Measurements from ENCODE around the gene PRR35.

PRR35 gene

DNA sequence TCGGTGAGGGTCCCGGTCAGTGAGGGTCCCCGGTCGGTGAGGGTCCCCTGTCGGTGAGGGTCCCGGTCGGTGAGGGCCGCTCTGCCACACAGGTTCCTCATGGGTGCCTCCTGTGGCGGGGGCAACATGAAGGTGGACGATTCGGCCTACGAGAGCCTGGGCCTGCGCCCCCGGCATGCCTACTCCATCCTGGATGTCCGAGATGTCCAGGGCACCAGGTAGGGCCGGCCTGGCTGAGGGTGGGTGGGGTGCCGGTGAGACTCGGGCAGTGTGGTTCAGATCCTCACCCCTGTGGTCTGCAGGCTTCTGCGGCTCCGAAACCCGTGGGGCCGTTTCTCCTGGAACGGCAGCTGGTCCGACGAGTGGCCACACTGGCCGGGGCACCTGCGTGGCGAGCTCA lies 9.0 kb upstream of the PRR35 start:
- Histone ChIP-seq H4K20me1 (peaks cover 26 to 92% (median 73%) of the 10 kb centered on the region in 11 experiments), H3K4me3 (no peak overlapping the region), H3K4me1 (peaks cover 22 to 52% (median 41%) of the 10 kb centered on the region in 10 experiments), H3K9me3 (replicated peaks in 1 of 11) (no peaks in the 10 kb centered on the region), H3K36me3 (peaks cover 42 to 66% (median 60%) of the 10 kb centered on the region in 11 experiments), H3K27ac (no peak overlapping the region), H3K9ac (no peak overlapping the region), H3K27me3 (no peaks in the 10 kb centered on the region), H3K4me2 (no peak overlapping the region)
- TF ChIP-seq Cebpa-rat (IDR thresholded peaks at IDR 0.05) = no peak

DNA sequence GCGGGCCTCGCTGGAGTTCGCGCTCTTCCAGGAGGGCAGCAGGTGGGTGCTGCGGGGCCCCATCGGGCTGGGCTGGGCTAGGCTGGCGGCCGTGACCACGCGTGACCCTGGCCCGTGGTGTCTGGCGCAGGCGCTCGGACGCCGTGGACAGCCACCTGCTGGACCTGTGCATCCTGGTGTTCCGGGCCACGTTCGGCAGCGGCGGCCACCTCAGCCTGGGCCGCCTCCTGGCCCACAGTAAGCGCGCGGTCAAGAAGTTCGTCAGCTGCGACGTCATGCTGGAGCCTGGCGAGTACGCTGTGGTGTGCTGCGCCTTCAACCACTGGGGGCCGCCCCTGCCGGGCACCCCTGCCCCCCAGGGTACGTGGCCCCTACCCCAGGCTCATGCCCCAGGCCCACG lies 8.0 kb upstream of the PRR35 start:
- H3K4me1 ChIP-seq = peaks cover 14 to 50% (median 38%) of the 10 kb centered on the region in 10 experiments
- peaks cover 18 to 92% (median 72%) of the 10 kb centered on the region in 11 experiments for H4K20me1 ChIP-seq
- H3K9ac ChIP-seq = no peak overlapping the region
- no peak overlapping the region for H3K4me3 ChIP-seq
- H3K4me2 ChIP-seq = no peak overlapping the region
- H3K9me3 ChIP-seq (replicated peaks in 1 of 11) = no peaks in the 10 kb centered on the region
- H3K27me3 ChIP-seq = no peaks in the 10 kb centered on the region
- H3K36me3 ChIP-seq = peaks cover 42 to 66% (median 58%) of the 10 kb centered on the region in 11 experiments
- TF ChIP-seq Cebpa-rat (IDR thresholded peaks at IDR 0.05) = no peak
- H3K27ac ChIP-seq = no peak overlapping the region

DNA sequence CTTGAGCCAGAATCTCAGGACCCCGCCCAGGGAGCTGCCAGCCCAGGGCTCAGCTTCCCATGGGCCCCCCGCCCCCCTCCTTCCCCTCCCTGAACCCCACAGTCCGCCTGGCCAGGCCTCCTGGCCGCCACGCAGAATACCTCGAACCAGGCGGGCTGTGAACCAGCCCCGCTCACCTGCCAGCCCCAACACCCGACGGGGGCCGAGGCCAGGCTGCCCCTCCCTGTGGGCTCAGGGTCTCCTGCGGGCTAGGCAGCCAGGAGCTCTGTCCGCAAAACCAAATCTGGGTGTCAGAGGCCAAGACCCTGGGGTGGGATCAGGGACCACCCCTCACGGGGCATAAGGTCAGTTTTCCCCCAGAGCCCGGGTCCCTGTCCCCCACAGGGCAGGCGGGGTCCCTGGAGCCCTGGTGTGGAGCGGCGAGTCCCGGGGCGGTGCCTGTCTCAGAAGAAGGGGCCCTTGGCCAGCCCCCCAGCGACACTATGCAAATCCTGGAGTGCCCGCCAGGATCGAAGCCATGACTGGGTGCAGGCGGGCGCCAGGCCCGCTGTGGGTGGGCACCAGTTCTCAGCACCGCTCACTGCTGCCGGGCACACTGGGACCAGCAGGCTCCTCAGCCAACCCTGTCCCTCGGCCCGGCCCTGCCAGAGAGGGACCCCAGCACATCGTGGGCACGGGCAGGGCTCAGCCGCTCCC lies 6.4 kb upstream of the PRR35 start:
- peaks cover 6 to 15% (median 8%) of the 10 kb centered on the region in 11 experiments for H3K27me3 ChIP-seq
- no peak overlapping the region for H3K9ac ChIP-seq
- peaks cover 13 to 50% (median 38%) of the 10 kb centered on the region in 10 experiments; a peak in 19 of 20 replicates for H3K4me1 ChIP-seq
- peak overlapping the region in 1 of 11 experiments; percentile 30; a peak in 1 of 22 replicates for H3K27ac ChIP-seq
- H4K20me1 ChIP-seq = peaks cover 2 to 92% (median 69%) of the 10 kb centered on the region in 11 experiments; a peak in 21 of 22 replicates
- TF ChIP-seq Cebpa-rat (IDR thresholded peaks at IDR 0.05) = no peak
- peak overlapping the region in 3 of 11 experiments; percentile 22 to 53 (median 28); a peak in 2 of 22 replicates for H3K4me2 ChIP-seq
- H3K36me3 ChIP-seq = peaks cover 30 to 52% (median 42%) of the 10 kb centered on the region in 11 experiments
- no peaks in the 10 kb centered on the region for H3K9me3 ChIP-seq (replicated peaks in 1 of 11)
- H3K4me3 ChIP-seq = no peak overlapping the region

DNA sequence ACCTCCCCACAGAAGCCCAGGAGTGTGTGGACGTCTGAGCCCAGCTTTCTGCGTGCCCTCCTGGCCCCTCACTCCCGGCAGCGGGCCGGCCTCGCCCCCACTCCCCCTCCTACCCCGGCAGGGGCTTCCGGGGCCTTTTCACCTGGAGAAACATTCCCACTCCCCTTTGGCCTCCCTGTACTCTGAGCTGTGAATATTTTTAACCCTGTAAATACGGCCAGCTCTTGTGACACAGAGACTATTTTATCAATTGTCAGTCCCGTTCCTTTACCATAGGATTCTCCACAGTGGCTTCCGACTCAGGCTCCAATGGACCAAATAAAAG lies 5.9 kb upstream of the PRR35 start:
- H3K9ac ChIP-seq = no peak overlapping the region
- peaks cover 29 to 48% (median 40%) of the 10 kb centered on the region in 11 experiments for H3K36me3 ChIP-seq
- H4K20me1 ChIP-seq = peaks cover 0 to 92% (median 72%) of the 10 kb centered on the region in 11 experiments; a peak in 20 of 22 replicates
- peak overlapping the region in 4 of 11 experiments; percentile 18 to 53 (median 25); a peak in 3 of 22 replicates for H3K4me2 ChIP-seq
- H3K4me3 ChIP-seq = no peak overlapping the region
- H3K4me1 ChIP-seq = peaks cover 18 to 53% (median 41%) of the 10 kb centered on the region in 10 experiments; a peak in 19 of 20 replicates
- H3K27me3 ChIP-seq = peaks cover 12 to 20% (median 13%) of the 10 kb centered on the region in 11 experiments
- no peak for TF ChIP-seq Cebpa-rat (IDR thresholded peaks at IDR 0.05)
- no peaks in the 10 kb centered on the region for H3K9me3 ChIP-seq (replicated peaks in 1 of 11)
- H3K27ac ChIP-seq = peak overlapping the region in 1 of 11 experiments; percentile 30; a peak in 1 of 22 replicates

DNA sequence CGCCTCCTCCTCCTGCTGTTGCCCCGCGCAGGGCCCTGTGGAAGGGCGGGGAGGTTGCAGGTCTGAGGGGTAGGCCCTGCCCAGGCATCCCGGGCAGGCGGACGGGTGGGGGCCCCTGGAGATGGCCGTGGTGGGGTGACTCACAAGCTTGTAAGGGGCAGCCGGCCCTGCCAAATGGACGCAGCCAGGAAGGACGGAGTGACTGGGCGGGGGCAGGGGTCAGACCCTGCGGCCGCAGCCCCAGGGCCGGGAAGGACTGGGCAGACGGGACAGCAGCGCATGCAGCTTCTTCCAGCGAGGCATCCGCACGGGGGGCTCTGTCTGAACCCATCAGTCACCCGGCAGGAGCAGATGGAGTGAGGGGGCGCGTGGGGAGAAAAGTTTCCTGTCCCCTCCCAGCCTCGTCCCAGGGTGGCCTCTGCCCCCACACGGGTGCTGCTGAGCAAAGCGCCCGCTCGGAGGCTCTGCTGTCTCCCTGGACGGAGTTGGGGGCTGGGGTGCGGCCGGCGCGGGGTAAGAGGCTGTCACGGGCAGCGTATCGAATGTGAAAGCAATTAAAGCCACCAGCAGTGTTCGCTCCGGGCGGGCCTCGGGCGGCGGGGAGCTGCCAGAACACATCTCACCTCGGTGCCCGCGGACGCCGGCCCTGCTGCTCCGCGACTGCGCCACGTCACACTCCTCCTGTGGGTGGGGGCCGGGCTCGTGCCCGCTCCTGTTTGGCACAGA lies 5.4 kb upstream of the PRR35 start:
- Histone ChIP-seq H3K36me3 (peaks cover 25 to 43% (median 35%) of the 10 kb centered on the region in 11 experiments), H3K4me2 (peak overlapping the region in 5 of 11 experiments; percentile 18 to 54 (median 28); a peak in 5 of 22 replicates), H3K9ac (no peak overlapping the region), H3K9me3 (replicated peaks in 1 of 11) (no peaks in the 10 kb centered on the region), H4K20me1 (peaks cover 0 to 92% (median 73%) of the 10 kb centered on the region in 11 experiments; a peak in 20 of 22 replicates), H3K27me3 (peaks cover 17 to 25% (median 19%) of the 10 kb centered on the region in 11 experiments), H3K4me1 (peaks cover 21 to 59% (median 46%) of the 10 kb centered on the region in 10 experiments; a peak in 19 of 20 replicates), H3K4me3 (no peak overlapping the region), H3K27ac (no peak overlapping the region)
- no peak for TF ChIP-seq Cebpa-rat (IDR thresholded peaks at IDR 0.05)

DNA sequence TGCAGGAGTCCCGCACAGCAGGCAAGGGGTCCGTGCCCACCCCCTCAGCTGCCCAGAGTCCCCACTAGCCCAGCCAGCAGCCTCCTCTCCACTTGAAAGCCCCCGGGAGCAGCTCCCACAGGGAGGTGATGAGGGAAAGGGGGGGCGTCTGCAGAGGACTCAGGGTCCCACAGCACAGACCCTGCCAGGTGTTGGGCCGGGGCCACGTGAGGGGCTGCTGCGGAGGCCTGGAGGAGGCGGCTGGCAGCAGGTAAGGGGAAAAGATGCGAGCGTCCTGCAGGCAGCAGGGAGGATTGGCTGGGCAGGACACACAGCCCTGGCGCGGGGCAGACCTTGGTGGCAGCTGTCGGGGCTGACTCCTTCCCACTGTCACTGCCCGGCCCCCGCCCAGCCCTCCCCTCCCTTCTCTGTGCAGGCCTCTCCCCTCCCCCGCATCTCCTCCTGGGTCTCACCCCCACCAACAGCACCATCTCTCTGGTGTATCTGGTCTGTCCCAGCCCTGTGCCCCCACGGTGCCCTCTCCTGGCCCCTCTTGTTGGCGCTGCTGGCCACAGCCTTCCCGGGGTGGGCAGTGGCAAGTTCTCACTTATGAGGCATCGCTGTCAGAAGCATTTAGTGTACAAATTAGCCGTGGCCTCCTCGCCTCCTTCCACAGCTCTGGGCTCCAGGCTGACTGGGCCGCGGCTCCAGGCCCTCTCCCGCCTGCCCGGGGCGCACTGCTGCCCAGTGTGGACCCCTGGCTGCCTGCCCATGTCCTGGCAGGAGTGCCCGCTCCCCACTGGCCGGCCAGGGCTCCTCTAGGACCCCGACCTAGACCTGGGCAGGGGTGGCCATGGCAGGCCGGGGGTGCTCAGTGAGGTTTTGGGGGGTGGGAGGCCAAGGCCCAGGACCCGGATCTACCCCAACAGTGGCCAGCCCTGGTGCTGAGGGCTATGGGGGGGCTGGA lies 4.4 kb upstream of the PRR35 start:
- Histone ChIP-seq H3K9ac (no peak overlapping the region), H4K20me1 (peaks cover 0 to 85% (median 64%) of the 10 kb centered on the region in 11 experiments; a peak in 20 of 22 replicates), H3K36me3 (peaks cover 17 to 33% (median 25%) of the 10 kb centered on the region in 11 experiments), H3K4me1 (peaks cover 23 to 64% (median 48%) of the 10 kb centered on the region in 10 experiments; a peak in 19 of 20 replicates), H3K9me3 (replicated peaks in 1 of 11) (no peaks in the 10 kb centered on the region), H3K4me2 (peak overlapping the region in 4 of 11 experiments; percentile 27 to 83 (median 40); a peak in 7 of 22 replicates), H3K27ac (no peak overlapping the region), H3K4me3 (no peak overlapping the region), H3K27me3 (peaks cover 27 to 35% (median 29%) of the 10 kb centered on the region in 11 experiments)
- no peak for TF ChIP-seq Cebpa-rat (IDR thresholded peaks at IDR 0.05)

DNA sequence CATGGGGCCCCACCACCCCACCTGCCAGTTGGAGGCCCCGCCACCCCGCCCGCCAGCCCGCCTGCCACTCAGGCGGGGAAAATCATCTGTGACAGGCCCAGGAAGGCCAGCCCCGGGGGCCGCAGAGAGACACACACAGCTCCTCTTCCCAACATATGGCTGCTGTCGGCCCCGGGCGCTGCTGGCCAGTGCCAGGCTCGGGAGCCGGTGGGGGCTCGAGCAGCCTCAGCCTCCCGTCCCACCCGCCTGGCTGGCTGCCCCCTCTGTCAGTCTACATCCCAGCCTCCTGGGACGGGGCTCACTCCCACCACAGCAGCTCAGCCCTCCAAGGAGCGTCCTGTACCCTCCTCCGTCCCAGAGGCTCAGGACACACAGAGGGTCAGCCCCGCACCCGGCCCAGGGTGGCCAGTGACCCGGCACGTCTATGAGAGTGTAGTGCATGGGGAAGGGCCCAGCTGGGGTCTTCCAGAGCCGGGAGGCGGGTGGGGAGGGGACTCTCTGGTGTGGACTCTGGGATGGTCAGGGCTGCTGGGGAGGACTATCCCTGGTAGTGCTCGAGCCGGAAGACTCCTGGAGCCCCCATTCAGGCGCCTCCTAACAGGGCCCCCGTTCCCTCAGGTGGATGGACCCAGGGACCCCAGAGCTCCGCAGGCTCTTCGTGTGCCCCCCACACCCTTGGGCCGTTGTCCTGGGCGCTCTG lies 3.6 kb upstream of the PRR35 start:
- Histone ChIP-seq H3K4me2 (peak overlapping the region in 9 of 11 experiments; percentile 31 to 98 (median 83); a peak in 13 of 22 replicates), H3K9ac (no peak overlapping the region), H3K4me1 (peaks cover 23 to 72% (median 52%) of the 10 kb centered on the region in 10 experiments; a peak in 19 of 20 replicates), H3K4me3 (no peak overlapping the region), H4K20me1 (peaks cover 0 to 85% (median 62%) of the 10 kb centered on the region in 11 experiments; a peak in 19 of 22 replicates), H3K36me3 (peaks cover 9 to 24% (median 17%) of the 10 kb centered on the region in 11 experiments), H3K27me3 (peaks cover 35 to 43% (median 37%) of the 10 kb centered on the region in 11 experiments), H3K27ac (no peak overlapping the region), H3K9me3 (replicated peaks in 1 of 11) (no peaks in the 10 kb centered on the region)
- no peak for TF ChIP-seq Cebpa-rat (IDR thresholded peaks at IDR 0.05)
